Measurements from ENCODE around the gene UBE3C.
"Not testable (repeated sequence)": the region's sequence is repeated elsewhere in the genome, so short reads cannot be mapped to it uniquely, and the experiment has no call there.

UBE3C gene

GRCh38 chr7:157241631-157242030 lies 102.9 kb downstream of the UBE3C start:
- DNase-seq: no peak

- DNase-seq: no peak
These were observed 106.0 kb downstream of the UBE3C start for GRCh38 chr7:157244516-157245294.

GRCh38 chr7:157246052-157246451 lies 107.3 kb downstream of the UBE3C start:
- DNase-seq: no peak

- DNase-seq: no peak
These were observed 109.9 kb downstream of the UBE3C start for GRCh38 chr7:157248659-157249058.

GRCh38 chr7:157250605-157251228 lies 112.0 kb downstream of the UBE3C start:
- DNase-seq: peak; percentile 68

- DNase-seq: not testable (repeated sequence)
These were observed 113.1 kb downstream of the UBE3C start for GRCh38 chr7:157251817-157252216.

- DNase-seq: no peak
These were observed 115.1 kb downstream of the UBE3C start for GRCh38 chr7:157253850-157254249.

- DNase-seq: not testable (repeated sequence)
These were observed 116.1 kb downstream of the UBE3C start for GRCh38 chr7:157254781-157255180.

GRCh38 chr7:157255201-157255606 lies 116.5 kb downstream of the UBE3C start:
- DNase-seq: no peak

GRCh38 chr7:157263156-157263555 lies 124.4 kb downstream of the UBE3C start:
- DNase-seq: no peak

GRCh38 chr7:157265051-157265450 lies 126.3 kb downstream of the UBE3C start:
- DNase-seq: no peak

GRCh38 chr7:157266272-157266671 lies 127.5 kb downstream of the UBE3C start:
- DNase-seq: no peak

GRCh38 chr7:157267516-157267915 lies 128.8 kb downstream of the UBE3C start:
- no peak for DNase-seq

GRCh38 chr7:157267956-157268355 lies 129.2 kb downstream of the UBE3C start:
- DNase-seq: no peak

GRCh38 chr7:157268540-157268939 lies 129.8 kb downstream of the UBE3C start:
- no peak for DNase-seq

GRCh38 chr7:157269341-157270059 lies 130.8 kb downstream of the UBE3C start:
- no peak for DNase-seq

- DNase-seq: no peak
These were observed 131.3 kb downstream of the UBE3C start for GRCh38 chr7:157270060-157270444.

- no peak for DNase-seq
These were observed 132.7 kb downstream of the UBE3C start for GRCh38 chr7:157271315-157271990.

GRCh38 chr7:157271991-157272324 lies 133.2 kb downstream of the UBE3C start:
- DNase-seq: no peak

- DNase-seq: no peak
These were observed 133.9 kb downstream of the UBE3C start for GRCh38 chr7:157272351-157273207.

GRCh38 chr7:157273208-157274093 lies 134.7 kb downstream of the UBE3C start:
- DNase-seq: peak; percentile 75
